ENCODE measurements around the gene TBL1Y.

The TBL1Y gene

DNA sequence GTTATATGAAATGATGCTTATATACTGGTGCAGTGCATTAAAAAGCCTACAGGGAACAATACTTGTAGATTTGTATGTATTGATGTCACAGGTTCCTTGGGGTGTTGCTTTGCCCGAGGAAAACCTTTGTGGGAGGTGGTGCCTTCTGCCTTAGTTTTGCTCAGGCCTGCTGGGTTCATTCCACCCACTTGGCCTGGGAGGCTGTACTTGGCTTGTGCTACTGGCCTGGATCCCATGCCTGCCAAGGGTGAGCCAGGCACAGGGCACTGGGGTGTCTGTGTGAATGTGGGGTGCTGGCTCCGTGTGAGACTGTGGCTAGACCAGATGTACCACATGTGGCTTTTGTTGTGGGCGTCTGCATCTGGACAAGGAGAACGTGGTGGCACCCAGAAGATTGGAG, 17.8 kb downstream of the TBL1Y start:
- no peaks in the 10 kb centered on the region for H4K20me1 ChIP-seq (ENCODE audit: low read depth, low read length)
- TF ChIP-seq, protein P1, sequence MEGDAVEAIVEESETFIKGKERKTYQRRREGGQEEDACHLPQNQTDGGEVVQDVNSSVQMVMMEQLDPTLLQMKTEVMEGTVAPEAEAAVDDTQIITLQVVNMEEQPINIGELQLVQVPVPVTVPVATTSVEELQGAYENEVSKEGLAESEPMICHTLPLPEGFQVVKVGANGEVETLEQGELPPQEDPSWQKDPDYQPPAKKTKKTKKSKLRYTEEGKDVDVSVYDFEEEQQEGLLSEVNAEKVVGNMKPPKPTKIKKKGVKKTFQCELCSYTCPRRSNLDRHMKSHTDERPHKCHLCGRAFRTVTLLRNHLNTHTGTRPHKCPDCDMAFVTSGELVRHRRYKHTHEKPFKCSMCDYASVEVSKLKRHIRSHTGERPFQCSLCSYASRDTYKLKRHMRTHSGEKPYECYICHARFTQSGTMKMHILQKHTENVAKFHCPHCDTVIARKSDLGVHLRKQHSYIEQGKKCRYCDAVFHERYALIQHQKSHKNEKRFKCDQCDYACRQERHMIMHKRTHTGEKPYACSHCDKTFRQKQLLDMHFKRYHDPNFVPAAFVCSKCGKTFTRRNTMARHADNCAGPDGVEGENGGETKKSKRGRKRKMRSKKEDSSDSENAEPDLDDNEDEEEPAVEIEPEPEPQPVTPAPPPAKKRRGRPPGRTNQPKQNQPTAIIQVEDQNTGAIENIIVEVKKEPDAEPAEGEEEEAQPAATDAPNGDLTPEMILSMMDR (IDR thresholded peaks at IDR 0.05; ENCODE audit: insufficient read depth, low read length, poor library complexity, severe bottlenecking), result no peak
- no peak for TF ChIP-seq EZH2phosphoT487 (conservative IDR thresholded peaks at IDR 0.05; ENCODE audit: low read length)
- H3K4me3 ChIP-seq (ENCODE audit: insufficient read depth, low read length, poor library complexity, severe bottlenecking), result no peak overlapping the region
- no peak overlapping the region for H3K4me2 ChIP-seq (ENCODE audit: low read depth, low read length, poor library complexity, severe bottlenecking)
- H3K27ac ChIP-seq (ENCODE audit: low read depth, low read length), result no peak overlapping the region
- H2AFZ ChIP-seq (ENCODE audit: low read depth, low read length, severe bottlenecking), result no peak overlapping the region
- H3K27me3 ChIP-seq (ENCODE audit: low read length), result no peaks in the 10 kb centered on the region
- no peaks in the 10 kb centered on the region for H3K36me3 ChIP-seq (ENCODE audit: low read length)
- no peaks in the 10 kb centered on the region for H3F3A ChIP-seq (ENCODE audit: insufficient read depth)
- H3K79me2 ChIP-seq (ENCODE audit: insufficient read depth, low read length), result no peaks in the 10 kb centered on the region
- no peaks in the 10 kb centered on the region for H3K9me3 ChIP-seq (ENCODE audit: insufficient read depth, low read length)
- no peak overlapping the region for H3K9ac ChIP-seq (ENCODE audit: low read length)
- no peaks in the 10 kb centered on the region for H3K9me2 ChIP-seq (replicated peaks; ENCODE audit: insufficient read depth, low read length)

DNA sequence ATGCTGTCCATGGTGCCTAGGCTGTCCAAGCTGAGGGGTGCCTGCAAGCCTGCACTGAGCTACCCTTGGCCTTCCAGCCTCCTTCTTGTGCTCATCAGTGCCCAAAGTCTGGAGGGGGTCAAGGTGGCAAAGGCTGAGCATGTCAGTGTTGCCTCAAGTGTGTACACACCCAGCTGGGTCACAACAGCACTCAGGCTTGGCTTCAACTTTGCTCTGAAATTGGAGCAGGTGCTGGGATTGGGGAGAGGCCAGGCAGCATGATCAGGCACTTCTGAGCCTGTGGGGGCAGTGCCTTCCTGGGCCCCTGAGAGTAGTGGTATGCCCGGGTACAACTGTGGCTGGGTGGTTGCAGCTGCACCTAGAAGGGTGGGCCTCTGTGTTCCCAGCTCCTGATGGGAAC, 18.7 kb downstream of the TBL1Y start:
- H3K4me2 ChIP-seq (ENCODE audit: low read depth, low read length, poor library complexity, severe bottlenecking), result no peak overlapping the region
- no peaks in the 10 kb centered on the region for H3K27me3 ChIP-seq (ENCODE audit: low read length)
- no peaks in the 10 kb centered on the region for H3K9me2 ChIP-seq (replicated peaks; ENCODE audit: insufficient read depth, low read length)
- H3K4me3 ChIP-seq (ENCODE audit: insufficient read depth, low read length, poor library complexity, severe bottlenecking), result no peak overlapping the region
- no peak overlapping the region for H3K27ac ChIP-seq (ENCODE audit: low read depth, low read length)
- TF ChIP-seq, protein P1 (IDR thresholded peaks at IDR 0.05; ENCODE audit: insufficient read depth, low read length, poor library complexity, severe bottlenecking), result no peak
- no peak for TF ChIP-seq EZH2phosphoT487 (conservative IDR thresholded peaks at IDR 0.05; ENCODE audit: low read length)
- no peaks in the 10 kb centered on the region for H3K36me3 ChIP-seq (ENCODE audit: low read length)
- H3K79me2 ChIP-seq (ENCODE audit: insufficient read depth, low read length), result no peaks in the 10 kb centered on the region
- no peak overlapping the region for H3K9ac ChIP-seq (ENCODE audit: low read length)
- no peaks in the 10 kb centered on the region for H3K9me3 ChIP-seq (ENCODE audit: insufficient read depth, low read length)
- H4K20me1 ChIP-seq (ENCODE audit: low read depth, low read length), result no peaks in the 10 kb centered on the region
- H2AFZ ChIP-seq (ENCODE audit: low read depth, low read length, severe bottlenecking), result no peak overlapping the region
- no peaks in the 10 kb centered on the region for H3F3A ChIP-seq (ENCODE audit: insufficient read depth)

DNA sequence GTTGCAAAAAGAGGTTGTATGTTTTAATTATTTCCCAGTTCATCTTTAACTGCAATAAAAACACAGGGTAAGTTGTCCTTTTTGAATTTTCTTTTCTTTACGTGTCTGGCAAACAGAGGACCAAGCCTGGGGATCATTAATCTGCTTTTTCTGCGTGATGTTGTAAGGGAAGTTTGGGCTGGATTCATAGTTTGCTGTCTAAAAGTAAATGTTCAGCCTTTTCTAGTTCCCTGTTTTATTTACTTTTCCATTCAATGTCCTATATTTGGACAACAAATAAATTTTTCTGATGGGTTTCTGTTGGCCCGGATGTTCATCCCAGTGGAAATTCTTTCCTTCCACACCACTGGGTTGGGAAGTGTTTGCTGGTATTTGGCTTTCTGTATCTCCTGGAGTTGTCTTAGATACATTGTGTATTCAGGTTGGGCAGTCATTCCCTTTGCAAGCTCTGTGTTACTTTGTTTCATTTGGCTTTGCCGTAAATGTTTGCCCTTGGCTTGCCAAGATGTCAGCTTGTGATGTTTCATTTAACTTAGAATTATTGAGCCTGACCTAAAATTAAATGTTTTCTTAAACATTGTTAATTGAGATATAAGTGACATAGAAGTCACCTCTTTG, 21.4 kb downstream of the TBL1Y start:
- TF ChIP-seq EZH2phosphoT487 (conservative IDR thresholded peaks at IDR 0.05; ENCODE audit: low read length), result no peak
- TF ChIP-seq, protein P1 (IDR thresholded peaks at IDR 0.05; ENCODE audit: insufficient read depth, low read length, poor library complexity, severe bottlenecking), result no peak
- Histone ChIP-seq H3K4me2 (ENCODE audit: low read depth, low read length, poor library complexity, severe bottlenecking) (no peak overlapping the region), H3K79me2 (ENCODE audit: insufficient read depth, low read length) (no peaks in the 10 kb centered on the region), H3K27ac (ENCODE audit: low read depth, low read length) (no peak overlapping the region), H3K9ac (ENCODE audit: low read length) (no peak overlapping the region), H3K4me3 (ENCODE audit: insufficient read depth, low read length, poor library complexity, severe bottlenecking) (no peak overlapping the region), H3K27me3 (ENCODE audit: low read length) (no peaks in the 10 kb centered on the region), H3K36me3 (ENCODE audit: low read length) (no peaks in the 10 kb centered on the region), H3F3A (ENCODE audit: insufficient read depth) (no peaks in the 10 kb centered on the region), H3K9me3 (ENCODE audit: insufficient read depth, low read length) (no peaks in the 10 kb centered on the region), H3K9me2 (replicated peaks; ENCODE audit: insufficient read depth, low read length) (no peaks in the 10 kb centered on the region), H4K20me1 (ENCODE audit: low read depth, low read length) (no peaks in the 10 kb centered on the region), H2AFZ (ENCODE audit: low read depth, low read length, severe bottlenecking) (no peak overlapping the region)

Measured in SU-DHL-6 (cell line).